ENCODE measurements around the gene RAB3GAP2.

- TF ChIP-seq CTCF (conservative IDR thresholded peaks at IDR 0.05) (no peak), ZFX (IDR thresholded peaks at IDR 0.05) (no peak)
Measured at GRCh38 chr1:220303871-220304270, 31.6 kb upstream of the RAB3GAP2 start.
